Measurements from ENCODE around the gene WNK1. TPM values are rescaled to one million over a fixed set of nuclear protein-coding genes. Genes with fewer than 3 reads are reported as not detected.

The WNK1 gene
- total RNA-seq, 1 donor from 2014 or later = 157 TPM

DNA sequence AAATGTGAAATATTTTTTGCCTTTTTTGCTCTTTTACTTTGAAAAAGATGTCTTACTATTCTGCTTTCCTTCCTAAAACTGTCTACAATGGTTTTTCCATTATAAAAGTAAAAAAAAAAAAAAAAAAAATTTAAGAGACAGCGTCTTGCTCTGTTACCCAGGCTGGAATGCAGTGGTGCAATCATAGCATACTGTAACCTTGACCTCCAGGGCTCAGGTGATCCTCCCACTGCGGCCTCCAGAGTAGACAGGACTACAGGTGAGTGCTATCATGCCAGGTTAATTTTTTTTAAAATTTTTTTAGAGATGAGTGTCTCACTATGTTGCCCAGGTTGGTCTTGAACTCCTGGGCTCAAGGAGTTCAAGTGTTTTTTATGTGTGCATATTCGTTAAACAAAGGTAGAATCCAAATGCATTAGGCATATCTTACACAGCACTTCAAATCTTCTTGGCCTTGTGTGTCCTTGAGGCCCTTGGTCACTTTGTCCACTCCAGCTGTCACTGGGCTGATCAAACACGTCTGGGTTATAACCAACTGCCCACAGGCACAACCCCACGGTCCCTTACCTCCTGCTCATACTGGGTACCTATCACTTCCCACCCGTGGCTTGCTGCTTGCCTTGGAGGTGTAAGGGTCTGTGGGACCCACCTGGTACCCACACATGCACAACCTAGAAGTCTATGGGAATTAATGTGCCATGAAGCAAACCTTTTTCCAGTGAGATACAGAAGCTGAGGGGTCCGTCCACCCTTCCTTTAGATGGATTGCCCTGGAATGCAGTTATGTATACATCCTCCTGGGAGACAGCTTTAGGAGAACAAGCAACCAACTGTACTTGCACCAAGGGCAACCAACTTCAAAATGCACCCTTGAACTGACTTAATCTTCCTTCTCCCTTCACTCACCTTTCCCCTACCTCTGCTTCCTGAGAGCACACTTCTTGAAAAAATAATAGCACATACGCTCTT, 184.3 kb downstream of the WNK1 start:
- DNase-seq (ENCODE audit: low read depth) (no peak), FAIRE-seq (no peak)
- peaks cover 19% of the 10 kb centered on the region for H3K36me3 Mint-ChIP-seq (ENCODE audit: low read depth, unreplicated experiment)
- no peaks in the 10 kb centered on the region for H3K9me3 Mint-ChIP-seq (ENCODE audit: unreplicated experiment)
- peaks cover under 1% of the 10 kb centered on the region for H3K36me3 ChIP-seq (ENCODE audit: insufficient read depth, low read length)
- TF ChIP-seq CTCF (IDR thresholded peaks at IDR 0.05; ENCODE audit: insufficient read depth, low read depth, low read length) (no peak), EZH2 (IDR thresholded peaks at IDR 0.05; ENCODE audit: insufficient read depth, low read length) (no peak)
- H3K9me3 ChIP-seq (ENCODE audit: insufficient read depth, low read depth, low read length) = no peaks in the 10 kb centered on the region
- H3K9ac ChIP-seq (ENCODE audit: low read length) = no peak overlapping the region
- peaks cover 25% of the 10 kb centered on the region for H3K79me2 ChIP-seq (ENCODE audit: insufficient read depth, low read length)
- no peaks in the 10 kb centered on the region for H3K4me1 ChIP-seq (ENCODE audit: insufficient read depth, low read length)
- no peaks in the 10 kb centered on the region for H3K27me3 ChIP-seq (ENCODE audit: insufficient read depth, low read length)
- no peak overlapping the region for H3K27ac Mint-ChIP-seq (ENCODE audit: unreplicated experiment)
- no peak overlapping the region for H3K4me2 ChIP-seq (ENCODE audit: low read length)
- H3K27me3 Mint-ChIP-seq (ENCODE audit: low read depth, unreplicated experiment) = no peaks in the 10 kb centered on the region
- H3K4me3 Mint-ChIP-seq (ENCODE audit: unreplicated experiment) = no peak overlapping the region
- no peak overlapping the region for H2AFZ ChIP-seq (ENCODE audit: low read depth, low read length)
- no peak overlapping the region for H3K4me3 ChIP-seq (ENCODE audit: insufficient read depth, low read depth, low read length)
- no peaks in the 10 kb centered on the region for H3K4me1 Mint-ChIP-seq (ENCODE audit: low read depth, unreplicated experiment)
- H4K20me1 ChIP-seq (ENCODE audit: insufficient read depth, low read length) = no peaks in the 10 kb centered on the region
- no peak overlapping the region for H3K27ac ChIP-seq (ENCODE audit: low read depth, low read length)

DNA sequence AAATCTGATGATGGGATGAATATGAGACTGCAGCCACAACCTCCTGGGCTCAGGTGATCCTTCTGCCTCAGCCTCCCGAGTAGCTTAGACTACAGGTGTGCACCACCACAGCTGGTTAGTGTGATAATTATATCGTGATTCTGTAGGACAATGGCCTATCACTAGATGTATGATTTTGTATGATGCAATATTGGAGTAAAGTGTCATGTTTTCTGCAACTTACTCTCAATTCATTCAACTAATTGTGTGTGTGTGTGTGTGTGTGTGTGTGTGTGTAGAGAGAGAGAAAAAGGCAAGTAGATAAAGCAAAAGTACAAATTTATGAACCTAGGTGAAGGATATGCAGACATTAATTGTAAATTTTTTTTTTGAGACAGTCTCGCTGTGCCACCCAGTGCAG, 186.4 kb downstream of the WNK1 start:
- Histone ChIP-seq H3K4me3 (ENCODE audit: insufficient read depth, low read depth, low read length) (no peak overlapping the region), H2AFZ (ENCODE audit: low read depth, low read length) (no peak overlapping the region), H3K4me1 (ENCODE audit: insufficient read depth, low read length) (no peaks in the 10 kb centered on the region), H3K36me3 (ENCODE audit: insufficient read depth, low read length) (no peaks in the 10 kb centered on the region), H3K27me3 (ENCODE audit: insufficient read depth, low read length) (no peaks in the 10 kb centered on the region), H3K9me3 (ENCODE audit: insufficient read depth, low read depth, low read length) (no peaks in the 10 kb centered on the region), H3K9ac (ENCODE audit: low read length) (no peak overlapping the region), H3K4me2 (ENCODE audit: low read length) (no peak overlapping the region), H3K27ac (ENCODE audit: low read depth, low read length) (no peak overlapping the region), H3K79me2 (ENCODE audit: insufficient read depth, low read length) (peaks cover 37% of the 10 kb centered on the region), H4K20me1 (ENCODE audit: insufficient read depth, low read length) (no peaks in the 10 kb centered on the region)
- DNase-seq (ENCODE audit: low read depth) = no peak
- Mint-ChIP-seq H3K9me3 (ENCODE audit: unreplicated experiment) (no peaks in the 10 kb centered on the region), H3K4me3 (ENCODE audit: unreplicated experiment) (no peak overlapping the region), H3K36me3 (ENCODE audit: low read depth, unreplicated experiment) (peaks cover 16% of the 10 kb centered on the region), H3K27ac (ENCODE audit: unreplicated experiment) (no peak overlapping the region), H3K4me1 (ENCODE audit: low read depth, unreplicated experiment) (no peaks in the 10 kb centered on the region), H3K27me3 (ENCODE audit: low read depth, unreplicated experiment) (no peaks in the 10 kb centered on the region)
- no peak for TF ChIP-seq EZH2 (IDR thresholded peaks at IDR 0.05; ENCODE audit: insufficient read depth, low read length)
- FAIRE-seq = no peak

- H3K27me3 ChIP-seq (ENCODE audit: insufficient read depth, low read length) = no peaks in the 10 kb centered on the region
- H3K4me2 ChIP-seq (ENCODE audit: low read length) = no peak overlapping the region
- FAIRE-seq = no peak
- H3K9ac ChIP-seq (ENCODE audit: low read length) = no peak overlapping the region
- H3K79me2 ChIP-seq (ENCODE audit: insufficient read depth, low read length) = peaks cover 59% of the 10 kb centered on the region
- H3K27ac Mint-ChIP-seq (ENCODE audit: unreplicated experiment) = no peak overlapping the region
- TF ChIP-seq EZH2 (IDR thresholded peaks at IDR 0.05; ENCODE audit: insufficient read depth, low read length) (no peak), CTCF (IDR thresholded peaks at IDR 0.05; ENCODE audit: insufficient read depth, low read depth, low read length) (no peak)
- no peaks in the 10 kb centered on the region for H3K4me1 ChIP-seq (ENCODE audit: insufficient read depth, low read length)
- no peaks in the 10 kb centered on the region for H3K27me3 Mint-ChIP-seq (ENCODE audit: low read depth, unreplicated experiment)
- H3K4me3 Mint-ChIP-seq (ENCODE audit: unreplicated experiment) = no peak overlapping the region
- DNase-seq (ENCODE audit: low read depth) = no peak
- peaks cover 1% of the 10 kb centered on the region for H3K4me1 Mint-ChIP-seq (ENCODE audit: low read depth, unreplicated experiment)
- no peak overlapping the region for H3K4me3 ChIP-seq (ENCODE audit: insufficient read depth, low read depth, low read length)
- no peaks in the 10 kb centered on the region for H4K20me1 ChIP-seq (ENCODE audit: insufficient read depth, low read length)
- no peak overlapping the region for H3K27ac ChIP-seq (ENCODE audit: low read depth, low read length)
- no peaks in the 10 kb centered on the region for H3K9me3 ChIP-seq (ENCODE audit: insufficient read depth, low read depth, low read length)
- no peak overlapping the region for H2AFZ ChIP-seq (ENCODE audit: low read depth, low read length)
- peaks cover 15% of the 10 kb centered on the region for H3K36me3 Mint-ChIP-seq (ENCODE audit: low read depth, unreplicated experiment)
- H3K36me3 ChIP-seq (ENCODE audit: insufficient read depth, low read length) = no peaks in the 10 kb centered on the region
- H3K9me3 Mint-ChIP-seq (ENCODE audit: unreplicated experiment) = no peaks in the 10 kb centered on the region
Observed at GRCh38 chr12:943051-943450, 190.7 kb downstream of the WNK1 start.

Data from astrocyte (in vitro differentiated cells and primary cell).